ENCODE measurements around the gene CUX1.

CUX1 gene

GRCh38 chr7:102270178-102270887, 452.9 kb downstream of the CUX1 start:
- H3K4me3 ChIP-seq (ENCODE audit: low read depth, low read length) = no peak overlapping the region
- no peak for DNase-seq (ENCODE audit: low read depth, low spot score)
- TF ChIP-seq, protein P1, sequence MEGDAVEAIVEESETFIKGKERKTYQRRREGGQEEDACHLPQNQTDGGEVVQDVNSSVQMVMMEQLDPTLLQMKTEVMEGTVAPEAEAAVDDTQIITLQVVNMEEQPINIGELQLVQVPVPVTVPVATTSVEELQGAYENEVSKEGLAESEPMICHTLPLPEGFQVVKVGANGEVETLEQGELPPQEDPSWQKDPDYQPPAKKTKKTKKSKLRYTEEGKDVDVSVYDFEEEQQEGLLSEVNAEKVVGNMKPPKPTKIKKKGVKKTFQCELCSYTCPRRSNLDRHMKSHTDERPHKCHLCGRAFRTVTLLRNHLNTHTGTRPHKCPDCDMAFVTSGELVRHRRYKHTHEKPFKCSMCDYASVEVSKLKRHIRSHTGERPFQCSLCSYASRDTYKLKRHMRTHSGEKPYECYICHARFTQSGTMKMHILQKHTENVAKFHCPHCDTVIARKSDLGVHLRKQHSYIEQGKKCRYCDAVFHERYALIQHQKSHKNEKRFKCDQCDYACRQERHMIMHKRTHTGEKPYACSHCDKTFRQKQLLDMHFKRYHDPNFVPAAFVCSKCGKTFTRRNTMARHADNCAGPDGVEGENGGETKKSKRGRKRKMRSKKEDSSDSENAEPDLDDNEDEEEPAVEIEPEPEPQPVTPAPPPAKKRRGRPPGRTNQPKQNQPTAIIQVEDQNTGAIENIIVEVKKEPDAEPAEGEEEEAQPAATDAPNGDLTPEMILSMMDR (IDR thresholded peaks at IDR 0.05; ENCODE audit: low read depth, low read length) = no peak
- in situ Hi-C loops (cut with HindIII; ENCODE audit: low sequenced_read_pairs) = no loop called here

GRCh38 chr7:102271158-102271798, 453.9 kb downstream of the CUX1 start:
- no peak for DNase-seq (ENCODE audit: low read depth, low spot score)
- H3K4me3 ChIP-seq (ENCODE audit: low read depth, low read length) = no peak overlapping the region
- TF ChIP-seq, protein P1 (IDR thresholded peaks at IDR 0.05; ENCODE audit: low read depth, low read length) = no peak
- in situ Hi-C loops (cut with HindIII; ENCODE audit: low sequenced_read_pairs) = no loop called here

GRCh38 chr7:102272075-102272916, 454.9 kb downstream of the CUX1 start:
- no peak overlapping the region for H3K4me3 ChIP-seq (ENCODE audit: low read depth, low read length)
- peak; percentile 65 for DNase-seq (ENCODE audit: low read depth, low spot score)
- in situ Hi-C loops (cut with HindIII; ENCODE audit: low sequenced_read_pairs) = no loop called here
- TF ChIP-seq, protein P1 (IDR thresholded peaks at IDR 0.05; ENCODE audit: low read depth, low read length) = peak; percentile 88

GRCh38 chr7:102272917-102273748, 455.7 kb downstream of the CUX1 start:
- TF ChIP-seq, protein P1 (IDR thresholded peaks at IDR 0.05; ENCODE audit: low read depth, low read length) = no peak
- no peak overlapping the region for H3K4me3 ChIP-seq (ENCODE audit: low read depth, low read length)
- in situ Hi-C loops (cut with HindIII; ENCODE audit: low sequenced_read_pairs) = no loop called here
- DNase-seq (ENCODE audit: low read depth, low spot score) = no peak

- no peak overlapping the region for H3K4me3 ChIP-seq (ENCODE audit: low read depth, low read length)
- peak; percentile 36 for DNase-seq (ENCODE audit: low read depth, low spot score)
- in situ Hi-C loops (cut with HindIII; ENCODE audit: low sequenced_read_pairs) = no loop called here
- TF ChIP-seq, protein P1 (IDR thresholded peaks at IDR 0.05; ENCODE audit: low read depth, low read length) = no peak
Measured at GRCh38 chr7:102273749-102274712, 456.6 kb downstream of the CUX1 start.
